Smooth muscle cell (in vitro differentiated cells): ENCODE measurements around the gene ZNF618. TPM values are rescaled to one million over a fixed set of nuclear protein-coding genes. Genes with fewer than 3 reads are reported as not detected.

Source experiments
- DNase-seq: peaks from one replicate; lab custom pipeline; 2025; ENCODE audit not compliant: unreplicated experiment; lab: John Stamatoyannopoulos, UW
- H2AFZ ChIP-seq: fragments of 200-600 bp; sonication (generic); 2 replicates; pipeline ENCODE4 v1.6.0; 2016; ENCODE audit warnings: antibody characterized with exemption, low read depth, mild to moderate bottlenecking
- H3F3A ChIP-seq: fragments of 200-600 bp; sonication (generic); 2 replicates; pipeline ENCODE4 v1.6.0; 2017; ENCODE audit warnings: antibody characterized with exemption, low read depth
- H3K27ac ChIP-seq: fragments of 200-600 bp; sonication (generic); 2 replicates; pipeline ENCODE4 v1.5.1; 2016; ENCODE audit warnings: low read depth, mild to moderate bottlenecking
- H3K27me3 ChIP-seq: fragments of 200-600 bp; sonication (generic); 2 replicates; pipeline ENCODE4 v1.6.1; 2016; ENCODE audit warnings: low read depth, mild to moderate bottlenecking
- H3K36me3 ChIP-seq: fragments of 200-600 bp; sonication (generic); 2 replicates; pipeline ENCODE4 v1.5.1; 2016; ENCODE audit warnings: low read depth
- H3K4me1 ChIP-seq: fragments of 200-600 bp; sonication (generic); 2 replicates; pipeline ENCODE4 v1.5.1; 2016; ENCODE audit warnings: low read depth
- H3K4me2 ChIP-seq: fragments of 200-600 bp; sonication (generic); 2 replicates; pipeline ENCODE4 v1.6.0; 2016; ENCODE audit warnings: mild to moderate bottlenecking
- H3K4me3 ChIP-seq: fragments of 200-600 bp; sonication (generic); 2 replicates; pipeline ENCODE4 v1.5.1; 2016; ENCODE audit warnings: mild to moderate bottlenecking
- H3K79me2 ChIP-seq: fragments of 200-600 bp; sonication (generic); 2 replicates; pipeline ENCODE4 v1.6.0; 2016; ENCODE audit warnings: low read depth, mild to moderate bottlenecking
- H3K9ac ChIP-seq: fragments of 200-600 bp; sonication (generic); 2 replicates; pipeline ENCODE4 v1.6.0; 2016; ENCODE audit warnings: low read depth
- H3K9me3 ChIP-seq: fragments of 200-600 bp; sonication (generic); replicated peaks from 2 replicates; pipeline ENCODE4 v1.5.1; 2016; ENCODE audit warnings: low read depth
- H4K20me1 ChIP-seq: fragments of 200-600 bp; sonication (generic); 2 replicates; pipeline ENCODE4 v1.6.0; 2016; ENCODE audit warnings: low read depth
- CTCF ChIP-seq: fragments of 200-600 bp; sonication (generic); IDR thresholded peaks from 2 replicates; pipeline ENCODE4 v1.5.1; 2017; ENCODE audit warnings: borderline replicate concordance, mild to moderate bottlenecking, antibody characterized with exemption; ENCODE audit not compliant: insufficient read depth, poor library complexity, severe bottlenecking
- WGBS: methylation state at CpG from one replicate; pipeline ENCODE4 v1.1.7; 2016; ENCODE audit warnings: low lambda C conversion rate; 5-methylcytosine and 5-hydroxymethylcytosine counted together
- polyA plus RNA-seq: library from polyadenylated mRNA; unstranded; fragments of >200 nt; fragmentation: Nextera tagmentation; extraction: Ambion mirVana; gene quantifications from 2 replicates; pipeline ENCODE4 v1.2.1, GENCODE V29; 2016
- total RNA-seq: library from RNA; depleted of rRNA; stranded (reverse); fragments of >200 nt; gene quantifications from 2 replicates; pipeline ENCODE4 v1.2.3, GENCODE V29; 2014

ZNF618 gene
- total and polyA plus RNA-seq, 2 experiments from 2014 or later = 9.9 to 19.5 TPM

GRCh38 chr9:113879318-113879717 lies 3.2 kb downstream of the ZNF618 start:
- Histone ChIP-seq H3K27me3 (no peaks in the 10 kb centered on the region), H3K4me2 (peak overlapping the region; percentile 35), H3K79me2 (peaks cover 76% of the 10 kb centered on the region), H3K9me3 (no peaks in the 10 kb centered on the region), H3K27ac (peak overlapping the region; percentile 16), H4K20me1 (peaks cover 46% of the 10 kb centered on the region), H3F3A (no peaks in the 10 kb centered on the region), H3K4me1 (peaks cover 18% of the 10 kb centered on the region), H2AFZ (no peak overlapping the region), H3K4me3 (no peak overlapping the region), H3K9ac (no peak overlapping the region), H3K36me3 (no peaks in the 10 kb centered on the region)
- DNase-seq = no peak
- TF ChIP-seq CTCF = no peak
- WGBS = 97% methylated on average over 4 of the region's 4 CpGs

GRCh38 chr9:113879911-113880310 lies 3.8 kb downstream of the ZNF618 start:
- peak overlapping the region; percentile 16 for H3K27ac ChIP-seq
- WGBS = 67% methylated on average over 4 of the region's 4 CpGs
- H3K4me2 ChIP-seq = peak overlapping the region; percentile 35
- no peaks in the 10 kb centered on the region for H3F3A ChIP-seq
- peaks cover 82% of the 10 kb centered on the region for H3K79me2 ChIP-seq
- H4K20me1 ChIP-seq = peaks cover 52% of the 10 kb centered on the region
- H3K9me3 ChIP-seq = no peaks in the 10 kb centered on the region
- no peak for DNase-seq
- no peaks in the 10 kb centered on the region for H3K27me3 ChIP-seq
- no peak overlapping the region for H3K9ac ChIP-seq
- H3K36me3 ChIP-seq = no peaks in the 10 kb centered on the region
- peaks cover 18% of the 10 kb centered on the region for H3K4me1 ChIP-seq
- H2AFZ ChIP-seq = no peak overlapping the region
- no peak overlapping the region for H3K4me3 ChIP-seq
- TF ChIP-seq CTCF = no peak

GRCh38 chr9:113882181-113882580 lies 6.1 kb downstream of the ZNF618 start:
- Histone ChIP-seq H3F3A (no peaks in the 10 kb centered on the region), H3K36me3 (no peaks in the 10 kb centered on the region), H3K4me1 (peaks cover 27% of the 10 kb centered on the region), H3K9ac (no peak overlapping the region), H3K4me2 (no peak overlapping the region), H3K4me3 (no peak overlapping the region), H3K27me3 (no peaks in the 10 kb centered on the region), H4K20me1 (peaks cover 73% of the 10 kb centered on the region), H3K9me3 (no peaks in the 10 kb centered on the region), H2AFZ (no peak overlapping the region), H3K79me2 (peaks cover 94% of the 10 kb centered on the region), H3K27ac (peak overlapping the region; percentile 1)
- no peak for DNase-seq
- no peak for TF ChIP-seq CTCF
- WGBS = 47% methylated on average over 7 of the region's 7 CpGs

GRCh38 chr9:113882636-113883164 lies 6.6 kb downstream of the ZNF618 start:
- Histone ChIP-seq H2AFZ (no peak overlapping the region), H3K4me2 (no peak overlapping the region), H3K9me3 (no peaks in the 10 kb centered on the region), H3K27me3 (no peaks in the 10 kb centered on the region), H3K4me3 (no peak overlapping the region), H3K4me1 (peaks cover 22% of the 10 kb centered on the region), H3K36me3 (no peaks in the 10 kb centered on the region), H3K9ac (no peak overlapping the region), H3K27ac (peak overlapping the region; percentile 1), H3F3A (no peaks in the 10 kb centered on the region), H4K20me1 (peaks cover 78% of the 10 kb centered on the region), H3K79me2 (peaks cover 94% of the 10 kb centered on the region)
- WGBS = 70% methylated on average over 7 of the region's 7 CpGs
- DNase-seq = no peak
- no peak for TF ChIP-seq CTCF
